Epidermal melanocyte (primary cell): ENCODE data around the gene TMEM82.

Source experiments
- DNase-seq: peaks from one replicate; pipeline ENCODE4 v3.0.0; 2011; ENCODE audit warnings: low spot score; ENCODE audit not compliant: insufficient read length

TMEM82 gene

GRCh38 chr1:15735304-15736037 is 6.8 kb upstream of the TMEM82 start:
- DNase-seq, result no peak

- DNase-seq, result no peak
Measured at GRCh38 chr1:15736038-15736891, 6.0 kb upstream of the TMEM82 start, which contains the start of gene SLC25A34. SLC25A34 (plus strand) TSS chr1:15736258; CDS start chr1:15736486, 228 bp downstream.

- DNase-seq, result no peak
Measured at GRCh38 chr1:15736892-15737261, 5.4 kb upstream of the TMEM82 start.

GRCh38 chr1:15737324-15738319 is 4.7 kb upstream of the TMEM82 start:
- no peak for DNase-seq

GRCh38 chr1:15738416-15739113 is 3.7 kb upstream of the TMEM82 start:
- no peak for DNase-seq

GRCh38 chr1:15739259-15739658 is 3.0 kb upstream of the TMEM82 start:
- no peak for DNase-seq

- DNase-seq, result no peak
Measured at GRCh38 chr1:15739745-15740144, 2.6 kb upstream of the TMEM82 start.

GRCh38 chr1:15740924-15741850 is 1.1 kb upstream of the TMEM82 start:
- DNase-seq, result peak; percentile 68

- no peak for DNase-seq
Measured at GRCh38 chr1:15744122-15744679, 1.9 kb downstream of the TMEM82 start.

- DNase-seq, result no peak
Measured at GRCh38 chr1:15747378-15747777, 5.1 kb downstream of the TMEM82 start.

- no peak for DNase-seq
Measured at GRCh38 chr1:15748264-15748663, 6.0 kb downstream of the TMEM82 start.

- no peak for DNase-seq
Measured at GRCh38 chr1:15748690-15749398, 6.5 kb downstream of the TMEM82 start.

GRCh38 chr1:15749399-15750291 is 7.3 kb downstream of the TMEM82 start:
- no peak for DNase-seq

GRCh38 chr1:15750924-15751323 is 8.6 kb downstream of the TMEM82 start:
- no peak for DNase-seq

GRCh38 chr1:15751717-15752116 is 9.4 kb downstream of the TMEM82 start:
- DNase-seq, result no peak

GRCh38 chr1:15753776-15754175 is 11.5 kb downstream of the TMEM82 start:
- DNase-seq, result no peak

GRCh38 chr1:15755021-15755645 is 12.8 kb downstream of the TMEM82 start:
- DNase-seq, result no peak
